Natural killer cell (primary cell): ENCODE data around the gene JPH2. TPM values are rescaled to one million over a fixed set of nuclear protein-coding genes. Genes with fewer than 3 reads are reported as not detected.
"Not testable (repeated sequence)": the region's sequence is repeated elsewhere in the genome, so short reads cannot be mapped to it uniquely, and the experiment has no call there.

Source experiments
- ATAC-seq, 3 donors: fragments of 150-1000 bp in 2 of 3; fragments of 200-7000 bp in 1 of 3; cut with Tn5 transposase; 1 replicate in 1 of 3; 2 replicates in 2 of 3; pipeline ENCODE4 v1.10.0; 2021; ENCODE audit warnings: mild to moderate bottlenecking in 2 of 3, moderate library complexity in 2 of 3
- DNase-seq, 2 donors: peaks; one replicate each; pipeline versions ENCODE4 v3.0.0 to v3.0.0-alpha.2; 2013 to 2021; ENCODE audit warnings: mixed read lengths in 1 of 2
- H3K27ac ChIP-seq: one replicate; pipeline ENCODE4 v1.5.1; 2013; ENCODE audit warnings: mild to moderate bottlenecking, low read length
- H3K27me3 ChIP-seq: one replicate; pipeline ENCODE4 v1.6.1; 2013; ENCODE audit warnings: low read length; ENCODE audit not compliant: control insufficient read depth, insufficient read depth
- H3K36me3 ChIP-seq: one replicate; pipeline ENCODE4 v1.6.1; 2013; ENCODE audit warnings: low read length; ENCODE audit not compliant: control insufficient read depth, insufficient read depth
- H3K4me1 ChIP-seq: one replicate; pipeline ENCODE4 v1.6.1; 2013; ENCODE audit warnings: low read length; ENCODE audit not compliant: control insufficient read depth, insufficient read depth
- H3K4me3 ChIP-seq: one replicate; pipeline ENCODE4 v1.5.1; 2013; ENCODE audit warnings: low read length
- H3K9me3 ChIP-seq: one replicate; pipeline ENCODE4 v1.6.1; 2013; ENCODE audit warnings: low read length; ENCODE audit not compliant: control insufficient read depth, insufficient read depth
- H3K27ac Mint-ChIP-seq, 2 donors: one replicate each; pipeline ENCODE4 v1.8.0; 2022; ENCODE audit warnings: mild to moderate bottlenecking in 2 of 2, mixed read lengths in 2 of 2, moderate library complexity in 1 of 2
- H3K27me3 Mint-ChIP-seq, 2 donors: one replicate each; pipeline ENCODE4 v1.8.0; 2022; ENCODE audit warnings: low read depth in 2 of 2, mixed read lengths in 2 of 2
- H3K36me3 Mint-ChIP-seq: one replicate; pipeline ENCODE4 v1.8.0; 2022; ENCODE audit warnings: mixed read lengths
- H3K4me1 Mint-ChIP-seq, 2 donors: one replicate each; pipeline ENCODE4 v1.8.0; 2022; ENCODE audit warnings: mixed read lengths in 2 of 2
- H3K4me3 Mint-ChIP-seq: one replicate; pipeline ENCODE4 v1.8.0; 2022; ENCODE audit warnings: mild to moderate bottlenecking, moderate library complexity, mixed read lengths
- H3K9me3 Mint-ChIP-seq, 2 donors: one replicate each; pipeline ENCODE4 v1.8.0; 2022; ENCODE audit warnings: mixed read lengths in 2 of 2
- WGBS: methylation state at CpG from one replicate; pipeline ENCODE4 v1.1.7; 2013; ENCODE audit warnings: missing lambda C conversion rate; ENCODE audit not compliant: insufficient coverage; 5-methylcytosine and 5-hydroxymethylcytosine counted together
- intact Hi-C: fragments of 100-400 bp; cut with micrococcal nuclease; formaldehyde crosslinking; loops from one replicate; pipeline ENCODE4 v1.14.2; 2022
- total RNA-seq, 4 donors: library from RNA; stranded (reverse); fragments of 120-200 nt in 1 of 4; gene quantifications; one replicate each; pipeline versions ENCODE4 v1.2.3 to v1.2.4, GENCODE V29; 2013 to 2022
- TF ChIP-seq, protein P1 (sequence below): fragments of 200-600 bp; IDR thresholded peaks from one replicate; pipeline ENCODE4 v1.8.0; 2022; ENCODE audit warnings: antibody characterized with exemption

Gene JPH2
- total RNA-seq, 3 donors from 2014 or later (not counting 1 experiment from before 2014, with no cell fraction given) = not detected

DNA sequence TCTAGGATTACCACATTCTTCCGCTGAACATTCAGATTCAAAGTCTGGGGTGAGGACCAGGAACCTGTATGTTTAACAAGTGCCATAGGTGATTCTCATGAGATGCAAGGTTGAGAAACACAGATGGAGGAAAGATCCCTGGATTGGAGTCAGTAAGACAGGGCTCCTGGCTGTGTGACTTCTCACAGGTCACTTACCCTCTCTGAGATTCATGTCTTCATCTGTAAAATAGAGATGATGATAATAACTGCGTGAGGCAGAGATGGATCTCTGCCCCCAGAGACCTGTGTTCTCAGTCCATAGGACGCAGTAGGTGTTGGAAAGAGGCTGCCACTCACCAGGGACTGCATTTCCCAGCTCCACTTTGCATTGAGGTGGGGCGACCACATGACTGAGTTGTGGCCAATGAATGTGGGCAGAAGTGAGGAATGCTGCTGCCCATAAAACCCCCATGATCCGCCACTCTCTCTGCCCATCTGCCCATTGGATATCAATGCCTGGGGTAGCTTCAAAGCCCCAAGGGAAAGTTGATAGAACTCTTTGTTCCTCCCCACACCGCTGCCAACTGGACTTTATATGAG is 46.5 kb upstream of the JPH2 start:
- ATAC-seq (no peak), DNase-seq (no peak)
- Histone ChIP-seq H3K27me3 (no peaks in the 10 kb centered on the region), H3K36me3 (no peaks in the 10 kb centered on the region), H3K9me3 (no peaks in the 10 kb centered on the region), H3K27ac (no peak overlapping the region), H3K4me3 (no peak overlapping the region), H3K4me1 (no peaks in the 10 kb centered on the region)
- Mint-ChIP-seq H3K4me3 (no peak overlapping the region), H3K27me3 (no peaks in the 10 kb centered on the region), H3K9me3 (no peaks in the 10 kb centered on the region), H3K4me1 (peaks cover 0 to 5% of the 10 kb centered on the region in 2 donors), H3K27ac (no peak overlapping the region), H3K36me3 (no peaks in the 10 kb centered on the region)
- intact Hi-C loops = no loop called here
- WGBS = 96% methylated on average over 6 of the region's 6 CpGs
- TF ChIP-seq, protein P1, sequence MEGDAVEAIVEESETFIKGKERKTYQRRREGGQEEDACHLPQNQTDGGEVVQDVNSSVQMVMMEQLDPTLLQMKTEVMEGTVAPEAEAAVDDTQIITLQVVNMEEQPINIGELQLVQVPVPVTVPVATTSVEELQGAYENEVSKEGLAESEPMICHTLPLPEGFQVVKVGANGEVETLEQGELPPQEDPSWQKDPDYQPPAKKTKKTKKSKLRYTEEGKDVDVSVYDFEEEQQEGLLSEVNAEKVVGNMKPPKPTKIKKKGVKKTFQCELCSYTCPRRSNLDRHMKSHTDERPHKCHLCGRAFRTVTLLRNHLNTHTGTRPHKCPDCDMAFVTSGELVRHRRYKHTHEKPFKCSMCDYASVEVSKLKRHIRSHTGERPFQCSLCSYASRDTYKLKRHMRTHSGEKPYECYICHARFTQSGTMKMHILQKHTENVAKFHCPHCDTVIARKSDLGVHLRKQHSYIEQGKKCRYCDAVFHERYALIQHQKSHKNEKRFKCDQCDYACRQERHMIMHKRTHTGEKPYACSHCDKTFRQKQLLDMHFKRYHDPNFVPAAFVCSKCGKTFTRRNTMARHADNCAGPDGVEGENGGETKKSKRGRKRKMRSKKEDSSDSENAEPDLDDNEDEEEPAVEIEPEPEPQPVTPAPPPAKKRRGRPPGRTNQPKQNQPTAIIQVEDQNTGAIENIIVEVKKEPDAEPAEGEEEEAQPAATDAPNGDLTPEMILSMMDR = no peak

DNA sequence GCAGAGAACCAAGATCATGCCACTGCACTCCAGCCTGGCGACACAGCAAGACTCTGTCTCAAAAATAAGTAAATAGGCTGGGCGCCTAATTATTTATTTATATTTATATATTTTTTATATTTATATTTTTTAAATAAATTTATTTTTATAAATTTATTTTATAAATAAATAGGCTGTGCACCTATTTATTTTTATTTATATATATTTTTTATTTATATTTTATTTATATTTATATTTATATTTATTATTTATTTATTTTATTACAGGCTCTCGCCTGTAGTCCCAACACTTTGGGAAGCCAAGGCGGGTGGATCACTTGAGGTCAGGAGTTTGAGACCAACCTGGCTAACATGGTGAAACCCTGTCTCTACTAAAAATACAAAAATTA is 45.5 kb upstream of the JPH2 start:
- H3K9me3 ChIP-seq, H3K36me3 Mint-ChIP-seq, ATAC-seq, intact Hi-C loops, DNase-seq, H3K27ac ChIP-seq, H3K9me3 Mint-ChIP-seq, H3K27me3 ChIP-seq, H3K4me1 ChIP-seq, H3K36me3 ChIP-seq, H3K27me3 Mint-ChIP-seq, H3K4me1 Mint-ChIP-seq, H3K4me3 Mint-ChIP-seq, H3K27ac Mint-ChIP-seq, H3K4me3 ChIP-seq: not testable (repeated sequence)
- 100% methylated on average over 2 of the region's 4 CpGs for WGBS

DNA sequence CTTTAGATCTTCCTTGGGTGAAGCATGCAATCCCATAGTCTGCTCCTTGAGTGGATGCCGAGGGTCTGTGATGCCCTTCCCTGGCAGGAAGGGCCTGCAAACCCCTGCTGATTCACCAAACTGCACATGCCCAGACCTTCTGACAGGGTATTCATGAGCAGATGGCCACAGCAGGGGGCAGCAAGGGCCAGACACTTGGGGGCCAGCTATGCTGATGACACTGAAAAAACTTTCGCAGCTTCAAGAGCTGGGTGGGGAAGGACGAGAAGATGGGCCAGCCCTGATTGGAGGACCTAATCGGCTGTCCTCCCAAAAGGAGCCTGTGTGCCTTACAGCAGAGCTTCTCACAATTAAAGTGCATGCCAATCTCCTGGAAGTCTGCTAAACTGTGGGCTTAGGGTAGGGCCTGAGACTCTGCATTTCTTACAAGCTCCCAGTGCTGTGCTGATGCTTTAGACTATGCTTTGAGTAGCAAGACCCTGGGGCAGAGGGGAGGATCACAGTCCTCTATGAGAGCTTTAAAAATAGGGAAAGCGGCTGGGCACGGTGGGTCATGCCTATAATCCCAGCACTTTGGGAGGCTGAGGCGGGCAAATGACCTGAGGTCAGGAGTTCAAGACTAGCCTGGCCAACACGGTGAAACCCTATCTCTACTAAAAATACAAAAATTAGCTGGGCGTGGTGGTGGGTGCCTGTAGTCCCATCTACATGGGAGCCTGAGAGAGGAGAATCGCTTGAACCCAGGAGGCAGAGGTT is 44.9 kb upstream of the JPH2 start:
- H3K36me3 ChIP-seq = no peaks in the 10 kb centered on the region
- Mint-ChIP-seq H3K4me1 (peaks cover 0 to 5% of the 10 kb centered on the region in 2 donors), H3K4me3 (no peak overlapping the region), H3K9me3 (no peaks in the 10 kb centered on the region), H3K27ac (no peak overlapping the region), H3K36me3 (no peaks in the 10 kb centered on the region), H3K27me3 (no peaks in the 10 kb centered on the region)
- no peaks in the 10 kb centered on the region for H3K27me3 ChIP-seq
- intact Hi-C loops = no loop called here
- WGBS = 92% methylated on average over 9 of the region's 10 CpGs
- H3K27ac ChIP-seq = no peak overlapping the region
- no peaks in the 10 kb centered on the region for H3K4me1 ChIP-seq
- TF ChIP-seq, protein P1 = no peak
- ATAC-seq (no peak), DNase-seq (no peak)
- H3K4me3 ChIP-seq = no peak overlapping the region
- H3K9me3 ChIP-seq = no peaks in the 10 kb centered on the region

DNA sequence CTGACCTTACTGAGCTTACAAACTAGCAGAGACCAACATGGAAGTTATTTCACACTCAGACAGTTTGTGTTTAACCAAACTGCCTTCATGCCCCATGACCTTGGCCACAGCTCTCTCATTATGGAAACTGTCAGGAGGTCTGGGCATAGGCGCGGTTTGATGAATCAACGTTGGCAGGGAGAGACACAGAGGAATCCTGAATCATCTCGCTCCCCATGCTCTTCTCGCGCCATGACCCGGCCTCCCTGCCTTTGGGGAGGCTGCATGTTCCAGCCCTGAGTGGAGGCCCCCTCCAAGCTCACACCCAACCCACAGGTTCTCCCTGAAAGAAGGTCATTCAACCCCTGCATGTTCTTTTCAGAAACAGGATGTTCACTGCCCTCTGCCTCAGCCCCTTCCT is 44.2 kb upstream of the JPH2 start:
- no peak for ATAC-seq
- H3K4me3 Mint-ChIP-seq = no peak overlapping the region
- no peaks in the 10 kb centered on the region for H3K27me3 ChIP-seq
- TF ChIP-seq, protein P1 = no peak
- no peak overlapping the region for H3K4me3 ChIP-seq
- no peak overlapping the region for H3K27ac ChIP-seq
- H3K4me1 Mint-ChIP-seq = peaks cover 0 to 5% of the 10 kb centered on the region in 2 donors
- H3K9me3 ChIP-seq = no peaks in the 10 kb centered on the region
- H3K27me3 Mint-ChIP-seq = no peaks in the 10 kb centered on the region
- WGBS = 88% methylated on average over 7 of the region's 7 CpGs
- intact Hi-C loops = no loop called here
- H3K36me3 ChIP-seq = no peaks in the 10 kb centered on the region
- no peaks in the 10 kb centered on the region for H3K4me1 ChIP-seq
- H3K27ac Mint-ChIP-seq = no peak overlapping the region
- H3K9me3 Mint-ChIP-seq = no peaks in the 10 kb centered on the region
- H3K36me3 Mint-ChIP-seq = no peaks in the 10 kb centered on the region
- DNase-seq = no peak
